Body of pancreas (tissue), 4 donors: Measurements from ENCODE around the gene RDH16. TPM values are rescaled to one million over a fixed set of nuclear protein-coding genes. Genes with fewer than 3 reads are reported as not detected.

Experiments used
- ATAC-seq: fragments of 150-250 bp; one replicate; pipeline ENCODE4 v1.9.1; 2016
- DNase-seq, 4 donors: peaks; one replicate each; pipeline ENCODE4 v3.0.0-alpha.2; 2019
- H3K27ac ChIP-seq, 4 donors: fragments of 200-600 bp; sonication (generic); 1 replicate in 3 of 4; 2 replicates in 1 of 4; pipeline versions ENCODE4 v1.5.1 to v1.6.1; 2016 to 2019; ENCODE audit warnings: mild to moderate bottlenecking in 1 of 4, mixed read lengths in 1 of 4, moderate library complexity in 1 of 4
- H3K27me3 ChIP-seq, 2 donors: fragments of 200-600 bp; sonication (generic); one replicate each; pipeline ENCODE4 v1.6.0; 2016; ENCODE audit warnings: mild to moderate bottlenecking in 1 of 2
- H3K36me3 ChIP-seq, 2 donors: fragments of 200-600 bp; sonication (generic); replicated peaks in 1 of 2; 2 replicates each; pipeline ENCODE4 v1.5.1; 2016; ENCODE audit warnings: low read depth in 2 of 2; ENCODE audit not compliant: insufficient read depth in 1 of 2
- H3K4me1 ChIP-seq: fragments of 200-600 bp; sonication (generic); one replicate; pipeline ENCODE4 v1.6.0; 2016
- H3K4me3 ChIP-seq, 2 donors: fragments of 200-600 bp; sonication (generic); 1 replicate in 1 of 2; 2 replicates in 1 of 2; pipeline ENCODE4 v1.5.1; 2016 to 2019
- H3K9me3 ChIP-seq, 3 donors: fragments of 200-600 bp; sonication (generic); 1 replicate in 2 of 3; 2 replicates in 1 of 3; pipeline ENCODE4 v1.5.1; 2016
- CTCF ChIP-seq, 7 experiments: fragments of 450-650 bp in 4 of 7; fragments of 200-600 bp in 3 of 7; sonication (generic) in 3 of 7; IDR thresholded peaks; one replicate each; pipeline ENCODE4 v1.5.1; 2016 to 2019; ENCODE audit warnings: antibody characterized with exemption in 7 of 7
- POLR2A ChIP-seq, 3 donors: fragments of 450-650 bp; IDR thresholded peaks; one replicate each; pipeline ENCODE4 v1.6.1; 2016; ENCODE audit warnings: antibody characterized with exemption in 3 of 3, mild to moderate bottlenecking in 2 of 3
- WGBS, 2 donors: methylation state at CpG; one replicate each; pipeline ENCODE4 v1.1.5; 2017; 5-methylcytosine and 5-hydroxymethylcytosine counted together
- intact Hi-C: fragments of 100-400 bp; cut with DNase I; formaldehyde crosslinking; loops from one replicate; pipeline ENCODE4 v1.15.1; 2023
- total RNA-seq, 2 donors: library from RNA; depleted of rRNA; stranded (reverse); fragments of >200 nt; gene quantifications; one replicate each; pipeline ENCODE4 v1.1.0, GENCODE V29; 2016

The RDH16 gene
- total RNA-seq, 2 donors from 2014 or later: 0.99 to 1.3 TPM

DNA sequence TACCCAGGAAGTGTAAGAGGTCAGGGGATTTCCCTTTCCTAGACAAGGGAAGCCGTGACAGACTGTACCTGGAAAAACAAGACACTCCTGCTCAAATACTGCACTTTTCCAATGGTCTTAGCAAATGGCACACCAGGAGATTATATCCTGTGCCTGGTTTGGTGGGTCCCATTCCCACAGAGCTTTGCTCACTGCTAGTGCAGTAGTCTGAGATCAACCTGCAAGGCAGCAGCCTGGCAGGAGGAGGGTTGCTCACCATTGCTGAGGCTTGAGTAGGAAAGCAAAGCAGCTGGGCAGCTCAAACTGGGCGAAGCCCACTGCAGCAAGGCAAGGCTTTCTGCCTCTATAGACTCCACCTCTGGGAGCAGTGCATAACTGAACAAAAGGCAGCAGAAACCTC lies 1.0 kb upstream of the RDH16 start:
- H3K27me3 ChIP-seq: no peaks in the 10 kb centered on the region
- WGBS, 2 donors: 90 to 91% methylated on average over 2 of the region's 2 CpGs
- H3K4me3 ChIP-seq: no peak overlapping the region
- TF ChIP-seq CTCF (IDR thresholded peaks at IDR 0.05) (no peak), POLR2A (IDR thresholded peaks at IDR 0.05) (no peak)
- no peak for DNase-seq
- H3K4me1 ChIP-seq: no peaks in the 10 kb centered on the region
- no peak for ATAC-seq
- H3K9me3 ChIP-seq: no peaks in the 10 kb centered on the region
- no peak overlapping the region for H3K27ac ChIP-seq
- no peaks in the 10 kb centered on the region for H3K36me3 ChIP-seq
- intact Hi-C loops: no loop called here

- Histone ChIP-seq H3K4me3 (no peak overlapping the region), H3K27ac (no peak overlapping the region), H3K4me1 (no peaks in the 10 kb centered on the region), H3K36me3 (no peaks in the 10 kb centered on the region), H3K9me3 (no peaks in the 10 kb centered on the region), H3K27me3 (no peaks in the 10 kb centered on the region)
- DNase-seq (no peak), ATAC-seq (no peak)
- TF ChIP-seq CTCF (IDR thresholded peaks at IDR 0.05) (no peak), POLR2A (IDR thresholded peaks at IDR 0.05) (no peak)
- 56 to 72% methylated on average over 2 of the region's 2 CpGs for WGBS, 2 donors
- intact Hi-C loops: no loop called here
Observed at GRCh38 chr12:56955631-56956256, 1.7 kb downstream of the RDH16 start.

- Histone ChIP-seq H3K27me3 (no peaks in the 10 kb centered on the region), H3K9me3 (no peaks in the 10 kb centered on the region), H3K4me3 (no peak overlapping the region), H3K36me3 (no peaks in the 10 kb centered on the region), H3K27ac (no peak overlapping the region), H3K4me1 (no peaks in the 10 kb centered on the region)
- no peak for DNase-seq
- WGBS, 2 donors: 56 to 66% methylated on average over 6 of the region's 6 CpGs
- no peak for ATAC-seq
- intact Hi-C loops: no loop called here
- TF ChIP-seq POLR2A (IDR thresholded peaks at IDR 0.05) (no peak), CTCF (IDR thresholded peaks at IDR 0.05) (no peak)
Observed at GRCh38 chr12:56954958-56955355, 2.5 kb downstream of the RDH16 start.

DNA sequence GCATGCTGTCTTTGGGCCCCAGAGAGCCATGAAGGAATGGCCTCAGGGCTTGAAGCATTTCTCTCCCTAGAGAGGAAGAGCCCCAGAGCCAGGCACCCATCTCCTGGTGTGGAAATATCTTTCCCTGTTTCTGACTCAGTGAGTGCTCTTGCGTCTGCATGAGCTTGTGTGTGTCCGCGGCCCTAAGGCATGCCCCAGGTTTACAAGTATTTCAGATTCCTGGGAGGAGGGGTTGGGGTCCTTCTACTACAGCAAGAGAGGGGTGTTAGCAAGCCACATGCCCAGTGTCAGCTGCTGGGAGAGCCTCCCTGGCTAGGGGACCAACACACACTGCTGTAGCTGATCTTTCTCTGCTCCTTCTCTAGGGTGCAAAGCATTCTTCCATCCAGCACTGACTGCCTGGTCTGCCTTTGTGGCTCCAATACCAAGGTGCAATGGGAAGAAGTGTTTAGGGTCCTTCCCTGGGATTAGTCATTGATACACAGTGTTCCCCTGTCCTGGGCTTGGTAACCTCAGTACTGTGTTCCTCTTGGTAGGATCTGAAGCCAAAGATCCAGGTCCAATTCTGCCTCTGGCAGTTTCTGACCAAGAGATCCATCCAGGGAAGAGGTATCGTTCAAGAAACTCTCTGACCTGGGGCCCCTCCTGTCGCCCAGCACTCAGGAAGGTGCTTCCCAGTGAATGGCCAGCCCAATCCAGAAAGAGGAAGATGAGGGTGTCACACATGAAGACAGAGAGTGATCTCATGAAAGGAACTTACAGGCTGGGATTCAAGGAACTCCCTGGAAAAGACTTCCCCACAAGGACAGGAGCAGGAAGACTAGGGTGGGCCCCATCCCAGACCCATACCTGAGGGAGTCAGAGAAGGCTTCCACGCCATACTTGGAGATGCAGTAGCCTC lies 3.1 kb downstream of the RDH16 start:
- intact Hi-C loops: no loop called here
- Histone ChIP-seq H3K9me3 (no peaks in the 10 kb centered on the region), H3K36me3 (no peaks in the 10 kb centered on the region), H3K27me3 (no peaks in the 10 kb centered on the region), H3K4me1 (no peaks in the 10 kb centered on the region), H3K27ac (no peak overlapping the region), H3K4me3 (no peak overlapping the region)
- DNase-seq: no peak
- WGBS, 2 donors: 85 to 90% methylated on average over 5 to 6 of the region's 6 CpGs
- no peak for TF ChIP-seq POLR2A (IDR thresholded peaks at IDR 0.05)
- no peak for TF ChIP-seq CTCF (IDR thresholded peaks at IDR 0.05)
- ATAC-seq: no peak
